ENCODE results near the gene PRDM12.

The PRDM12 gene

DNA sequence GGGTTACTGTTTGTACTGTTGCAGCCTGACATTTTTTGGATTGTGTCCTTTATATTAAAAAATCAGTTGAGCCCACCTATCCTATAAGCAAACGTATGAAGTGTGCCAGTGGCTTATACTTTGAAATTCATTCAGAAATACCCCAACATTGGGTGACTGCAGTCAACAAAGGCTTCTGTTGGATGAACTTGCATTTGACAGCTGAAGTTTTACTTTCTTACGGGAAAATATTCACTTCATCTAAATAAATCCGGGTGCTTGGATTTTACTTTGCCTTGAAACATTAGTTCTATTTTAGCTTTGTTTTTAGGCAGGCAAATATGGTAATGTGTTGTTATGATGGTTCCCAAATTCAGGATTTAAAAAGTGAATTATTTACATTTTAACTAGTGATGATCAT, 50.9 kb downstream of the PRDM12 start:
- no peaks in the 10 kb centered on the region for H3K36me3 ChIP-seq (ENCODE audit: insufficient read depth, low read depth, low read length)
- peaks cover 14% of the 10 kb centered on the region for H3K4me1 ChIP-seq (ENCODE audit: insufficient read depth, low read length)
- peak overlapping the region; percentile 94 for H3K4me3 ChIP-seq (ENCODE audit: low read length)
- no peak overlapping the region for H3K27ac ChIP-seq (ENCODE audit: low read length)
- peak overlapping the region; percentile 83; the same call in 1 of the 2 replicates for H3K9ac ChIP-seq (ENCODE audit: low read depth, low read length)
- no peaks in the 10 kb centered on the region for H3K27me3 ChIP-seq (ENCODE audit: insufficient read depth, low read length)
- H3K9me3 ChIP-seq (ENCODE audit: insufficient read depth, low read depth, low read length): no peaks in the 10 kb centered on the region

DNA sequence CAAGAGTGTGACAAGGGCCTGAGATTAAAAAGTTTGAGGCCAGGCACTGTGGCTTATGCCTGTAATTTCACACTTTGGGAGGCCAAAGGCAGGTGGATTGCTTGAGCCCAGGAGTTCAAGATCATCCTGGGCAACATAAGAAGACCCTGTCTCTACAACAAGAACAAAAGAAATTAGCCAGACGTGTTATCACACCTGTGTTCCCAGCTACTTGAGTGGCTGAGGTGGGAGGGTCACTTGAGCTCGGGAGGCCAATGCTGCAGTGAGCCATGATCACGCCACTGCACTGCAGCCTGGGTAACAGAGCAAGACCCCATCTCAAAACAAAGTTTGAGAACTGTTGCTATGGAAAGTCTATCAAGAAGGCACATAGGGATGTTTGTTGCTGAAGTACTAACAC, 54.2 kb downstream of the PRDM12 start:
- no peak overlapping the region for H3K9ac ChIP-seq (ENCODE audit: low read depth, low read length)
- no peaks in the 10 kb centered on the region for H3K9me3 ChIP-seq (ENCODE audit: insufficient read depth, low read depth, low read length)
- H3K4me1 ChIP-seq (ENCODE audit: insufficient read depth, low read length): peaks cover 14% of the 10 kb centered on the region
- no peaks in the 10 kb centered on the region for H3K27me3 ChIP-seq (ENCODE audit: insufficient read depth, low read length)
- no peak overlapping the region for H3K4me3 ChIP-seq (ENCODE audit: low read length)
- H3K36me3 ChIP-seq (ENCODE audit: insufficient read depth, low read depth, low read length): no peaks in the 10 kb centered on the region
- H3K27ac ChIP-seq (ENCODE audit: low read length): no peak overlapping the region

DNA sequence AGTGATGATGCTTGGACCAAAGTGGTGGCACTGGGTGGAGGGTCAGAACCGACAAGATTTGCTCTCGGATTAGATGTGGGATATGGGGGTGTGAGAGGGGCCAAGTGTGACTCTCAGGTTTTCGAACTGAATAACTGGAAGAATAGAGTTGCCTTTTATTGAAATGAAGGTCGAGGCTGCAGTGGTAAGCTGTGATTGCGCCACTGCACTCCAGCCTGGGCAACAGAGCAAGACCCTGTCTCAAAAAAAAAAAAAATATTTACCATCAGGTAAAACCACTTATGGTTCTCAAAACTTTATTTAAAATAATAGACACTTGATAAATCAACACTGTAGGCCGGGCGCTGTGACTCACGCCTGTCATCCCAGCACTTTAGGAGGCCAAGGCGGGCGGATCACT, 56.4 kb downstream of the PRDM12 start:
- Histone ChIP-seq H3K4me3 (ENCODE audit: low read length) (no peak overlapping the region), H3K27me3 (ENCODE audit: insufficient read depth, low read length) (no peaks in the 10 kb centered on the region), H3K27ac (ENCODE audit: low read length) (no peak overlapping the region), H3K36me3 (ENCODE audit: insufficient read depth, low read depth, low read length) (no peaks in the 10 kb centered on the region), H3K9ac (ENCODE audit: low read depth, low read length) (no peak overlapping the region), H3K4me1 (ENCODE audit: insufficient read depth, low read length) (no peaks in the 10 kb centered on the region), H3K9me3 (ENCODE audit: insufficient read depth, low read depth, low read length) (no peaks in the 10 kb centered on the region)

DNA sequence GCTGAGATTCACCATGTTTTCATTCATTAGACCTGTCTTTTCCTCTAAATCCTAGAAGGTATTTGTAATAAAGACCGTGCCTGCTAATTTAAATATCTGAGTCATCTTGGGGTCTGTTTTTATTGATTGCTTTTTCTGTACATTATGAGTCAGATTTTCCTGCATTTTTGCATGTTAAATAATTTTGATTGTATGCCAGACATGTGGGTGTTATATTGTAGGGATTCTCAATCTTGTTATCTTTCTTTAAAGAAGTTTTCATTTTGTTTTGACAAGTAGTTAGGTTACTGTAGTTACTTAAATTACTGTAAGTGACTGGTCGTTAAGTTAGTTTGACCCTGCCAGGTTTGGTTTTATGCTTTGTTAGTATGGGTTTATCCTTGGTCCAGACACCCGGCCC, 64.3 kb downstream of the PRDM12 start:
- Histone ChIP-seq H3K4me1 (ENCODE audit: insufficient read depth, low read length) (peaks cover 8% of the 10 kb centered on the region; the same call in 1 of the 2 replicates), H3K27ac (ENCODE audit: low read length) (no peak overlapping the region), H3K27me3 (ENCODE audit: insufficient read depth, low read length) (no peaks in the 10 kb centered on the region), H3K4me3 (ENCODE audit: low read length) (no peak overlapping the region), H3K36me3 (ENCODE audit: insufficient read depth, low read depth, low read length) (no peaks in the 10 kb centered on the region), H3K9ac (ENCODE audit: low read depth, low read length) (no peak overlapping the region), H3K9me3 (ENCODE audit: insufficient read depth, low read depth, low read length) (peaks cover 3% of the 10 kb centered on the region; the same call in 1 of the 2 replicates)

DNA sequence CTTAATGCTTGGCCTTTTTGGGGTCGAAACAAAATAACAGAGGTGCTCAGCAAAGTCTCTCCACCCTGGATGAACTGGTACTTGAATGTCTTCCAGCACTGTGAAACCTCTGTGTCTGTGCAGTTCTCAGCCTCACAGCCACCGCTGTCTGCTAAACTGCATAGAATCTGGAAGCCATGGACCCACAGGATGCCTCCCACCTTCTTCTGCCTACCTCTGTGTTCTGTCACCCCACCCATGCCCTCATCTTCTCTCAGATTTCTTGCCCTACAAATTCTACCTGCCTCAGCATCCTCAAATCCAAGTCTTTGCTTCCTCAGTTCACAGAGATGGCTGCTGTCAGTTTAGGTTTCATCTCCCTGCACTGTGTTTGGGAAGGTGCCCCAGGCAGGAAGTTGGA, 64.8 kb downstream of the PRDM12 start:
- Histone ChIP-seq H3K4me1 (ENCODE audit: insufficient read depth, low read length) (peaks cover 8% of the 10 kb centered on the region; the same call in 1 of the 2 replicates), H3K27me3 (ENCODE audit: insufficient read depth, low read length) (no peaks in the 10 kb centered on the region), H3K4me3 (ENCODE audit: low read length) (no peak overlapping the region), H3K36me3 (ENCODE audit: insufficient read depth, low read depth, low read length) (no peaks in the 10 kb centered on the region), H3K9ac (ENCODE audit: low read depth, low read length) (no peak overlapping the region), H3K9me3 (ENCODE audit: insufficient read depth, low read depth, low read length) (peaks cover 3% of the 10 kb centered on the region; the same call in 1 of the 2 replicates), H3K27ac (ENCODE audit: low read length) (no peak overlapping the region)

DNA sequence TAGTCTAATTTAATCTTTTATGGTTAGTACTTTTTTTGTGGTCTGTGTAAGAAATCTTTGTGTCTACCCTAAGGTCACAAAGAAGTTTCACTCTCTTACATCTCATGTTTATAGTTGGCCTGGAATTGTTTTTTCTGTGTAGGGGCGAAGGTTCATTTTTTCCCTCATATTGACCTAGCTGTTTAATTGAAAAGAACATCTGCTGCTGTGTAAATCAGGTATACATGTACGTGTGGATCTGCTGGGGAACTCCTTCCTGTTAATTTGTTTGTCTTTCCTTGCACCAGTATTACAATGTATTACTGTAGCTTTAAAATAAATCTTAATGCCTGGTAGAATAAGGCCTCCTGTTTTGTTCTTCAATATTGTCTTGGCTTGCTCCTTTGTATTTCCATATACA, 67.0 kb downstream of the PRDM12 start:
- no peak overlapping the region for H3K4me3 ChIP-seq (ENCODE audit: low read length)
- no peak overlapping the region for H3K27ac ChIP-seq (ENCODE audit: low read length)
- H3K4me1 ChIP-seq (ENCODE audit: insufficient read depth, low read length): peaks cover 8% of the 10 kb centered on the region; the same call in 1 of the 2 replicates
- no peak overlapping the region for H3K9ac ChIP-seq (ENCODE audit: low read depth, low read length)
- no peaks in the 10 kb centered on the region for H3K27me3 ChIP-seq (ENCODE audit: insufficient read depth, low read length)
- peaks cover 3% of the 10 kb centered on the region; the same call in 1 of the 2 replicates for H3K9me3 ChIP-seq (ENCODE audit: insufficient read depth, low read depth, low read length)
- no peaks in the 10 kb centered on the region for H3K36me3 ChIP-seq (ENCODE audit: insufficient read depth, low read depth, low read length)

DNA sequence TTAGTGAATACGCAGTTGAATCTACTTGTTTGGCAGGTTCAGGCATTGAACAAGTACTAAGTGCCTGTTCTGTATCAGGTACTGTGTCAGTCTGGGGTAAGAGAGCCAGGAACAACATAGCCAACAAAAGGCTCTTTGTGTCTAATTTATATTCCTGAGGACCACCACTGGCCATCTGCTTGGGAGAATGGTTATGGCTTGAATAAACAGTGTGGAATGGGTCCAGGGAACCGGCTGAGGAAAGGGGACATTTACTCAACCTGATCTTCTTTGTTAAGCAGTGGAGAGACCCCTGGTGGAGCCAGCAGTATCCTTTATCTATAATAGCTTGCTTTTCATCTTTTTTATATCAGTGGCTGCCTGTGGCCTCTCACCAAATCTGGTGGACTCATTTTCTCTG, 67.7 kb downstream of the PRDM12 start:
- H3K27me3 ChIP-seq (ENCODE audit: insufficient read depth, low read length): no peaks in the 10 kb centered on the region
- H3K4me3 ChIP-seq (ENCODE audit: low read length): no peak overlapping the region
- H3K9ac ChIP-seq (ENCODE audit: low read depth, low read length): no peak overlapping the region
- H3K36me3 ChIP-seq (ENCODE audit: insufficient read depth, low read depth, low read length): no peaks in the 10 kb centered on the region
- no peak overlapping the region for H3K27ac ChIP-seq (ENCODE audit: low read length)
- peaks cover 8% of the 10 kb centered on the region; the same call in 1 of the 2 replicates for H3K4me1 ChIP-seq (ENCODE audit: insufficient read depth, low read length)
- H3K9me3 ChIP-seq (ENCODE audit: insufficient read depth, low read depth, low read length): peaks cover 3% of the 10 kb centered on the region; the same call in 1 of the 2 replicates

Data from iPS-20b (cell line).